SK-N-SH treated with all-trans-retinoic acid at 6 μM for 48 hours (cell line): Measurements from ENCODE around the gene PCBP3.

Experiments
- ATAC-seq: fragments of 200-7000 bp; cut with Tn5 transposase; 3 replicates; pipeline ENCODE4 v1.9.1; 2020; ENCODE audit warnings: mild to moderate bottlenecking, moderate library complexity
- ARNTL ChIP-seq: fragments of 450-650 bp; formaldehyde crosslinking; IDR thresholded peaks from 2 replicates; pipeline ENCODE4 v1.5.0; 2020; ENCODE audit warnings: low read depth, mild to moderate bottlenecking, moderate library complexity, borderline replicate concordance
- BACH2 ChIP-seq: fragments of 250-450 bp; sonication (Bioruptor Pico); IDR thresholded peaks from 2 replicates; pipeline ENCODE4 v1.9.0; 2021; ENCODE audit warnings: mild to moderate bottlenecking, borderline replicate concordance
- CSDC2 ChIP-seq: fragments of 250-450 bp; sonication (Bioruptor Pico); IDR thresholded peaks from 2 replicates; pipeline ENCODE4 v1.5.0; 2020; ENCODE audit warnings: mild to moderate bottlenecking, moderate library complexity
- ESRRG ChIP-seq: fragments of 250-450 bp; sonication (Bioruptor Pico); IDR thresholded peaks from 2 replicates; pipeline ENCODE4 v1.6.1; 2021; ENCODE audit warnings: mild to moderate bottlenecking
- GLIS3 ChIP-seq: fragments of 250-450 bp; sonication (Bioruptor Pico); IDR thresholded peaks from 2 replicates; pipeline ENCODE4 v1.5.0; 2020; ENCODE audit warnings: mild to moderate bottlenecking, moderate library complexity
- ISL1 ChIP-seq: fragments of 250-450 bp; sonication (Bioruptor Pico); IDR thresholded peaks from 2 replicates; pipeline ENCODE4 v2.1.2; 2022; ENCODE audit warnings: mild to moderate bottlenecking, moderate library complexity
- OSR1 ChIP-seq: fragments of 250-450 bp; sonication (Bioruptor Pico); IDR thresholded peaks from 2 replicates; pipeline ENCODE4 v1.8.0; 2022; ENCODE audit warnings: moderate library complexity, mild to moderate bottlenecking, inconsistent platforms
- RARB ChIP-seq: fragments of 250-450 bp; sonication (Bioruptor Pico); IDR thresholded peaks from 2 replicates; pipeline ENCODE4 v1.8.0; 2021; ENCODE audit warnings: mild to moderate bottlenecking, moderate library complexity
- SNAI2 ChIP-seq: fragments of 250-450 bp; sonication (Bioruptor Pico); IDR thresholded peaks from 2 replicates; pipeline ENCODE4 v1.5.0; 2020; ENCODE audit warnings: mild to moderate bottlenecking, moderate library complexity
- TCF4 ChIP-seq: fragments of 250-450 bp; sonication (Bioruptor Pico); IDR thresholded peaks from 2 replicates; pipeline ENCODE4 v1.8.0; 2021; ENCODE audit warnings: mild to moderate bottlenecking, moderate library complexity, borderline replicate concordance
- TOX ChIP-seq: fragments of 250-450 bp; sonication (Bioruptor Pico); IDR thresholded peaks from 2 replicates; pipeline ENCODE4 v1.8.0; 2021; ENCODE audit warnings: mild to moderate bottlenecking, moderate library complexity, borderline replicate concordance
- ZC3H10 ChIP-seq: fragments of 250-450 bp; sonication (Bioruptor Pico); IDR thresholded peaks from 2 replicates; pipeline ENCODE4 v1.5.1; 2021; ENCODE audit warnings: mild to moderate bottlenecking, moderate library complexity
- ZFP3 ChIP-seq: fragments of 250-450 bp; sonication (Bioruptor Pico); IDR thresholded peaks from 2 replicates; pipeline ENCODE4 v1.5.0; 2020; ENCODE audit warnings: mild to moderate bottlenecking, moderate library complexity
- ZFP30 ChIP-seq: fragments of 450-650 bp; formaldehyde crosslinking; IDR thresholded peaks from 2 replicates; pipeline ENCODE4 v1.5.0; 2022; ENCODE audit warnings: mild to moderate bottlenecking, moderate library complexity
- ZNF565 ChIP-seq: fragments of 450-650 bp; formaldehyde crosslinking; conservative IDR thresholded peaks from 2 replicates; pipeline ENCODE4 v1.5.0; 2020; ENCODE audit warnings: low read depth, mild to moderate bottlenecking, moderate library complexity
- ZNF8 ChIP-seq: fragments of 450-650 bp; formaldehyde crosslinking; IDR thresholded peaks from 2 replicates; pipeline ENCODE4 v1.5.0; 2020; ENCODE audit warnings: mild to moderate bottlenecking, moderate library complexity
- TF ChIP-seq, protein P1 (sequence below): fragments of 250-450 bp; sonication (Bioruptor Pico); IDR thresholded peaks from 2 replicates; pipeline ENCODE4 v1.8.0; 2021; ENCODE audit warnings: low read depth, mild to moderate bottlenecking, moderate library complexity, borderline replicate concordance
- TF ChIP-seq, protein P2 (sequence below): fragments of 250-450 bp; sonication (Bioruptor Pico); IDR thresholded peaks from 2 replicates; pipeline ENCODE4 v1.5.1; 2020; ENCODE audit warnings: low read depth, mild to moderate bottlenecking, moderate library complexity
- TF ChIP-seq, protein P3 (sequence below): fragments of 250-450 bp; sonication (Bioruptor Pico); IDR thresholded peaks from 2 replicates; pipeline ENCODE4 v1.8.0; 2020; ENCODE audit warnings: mild to moderate bottlenecking, moderate library complexity, borderline replicate concordance
- TF ChIP-seq, protein P4 (sequence below): fragments of 250-450 bp; sonication (Bioruptor Pico); IDR thresholded peaks from 2 replicates; pipeline ENCODE4 v1.5.0; 2020; ENCODE audit warnings: mild to moderate bottlenecking, moderate library complexity

Gene PCBP3

DNA sequence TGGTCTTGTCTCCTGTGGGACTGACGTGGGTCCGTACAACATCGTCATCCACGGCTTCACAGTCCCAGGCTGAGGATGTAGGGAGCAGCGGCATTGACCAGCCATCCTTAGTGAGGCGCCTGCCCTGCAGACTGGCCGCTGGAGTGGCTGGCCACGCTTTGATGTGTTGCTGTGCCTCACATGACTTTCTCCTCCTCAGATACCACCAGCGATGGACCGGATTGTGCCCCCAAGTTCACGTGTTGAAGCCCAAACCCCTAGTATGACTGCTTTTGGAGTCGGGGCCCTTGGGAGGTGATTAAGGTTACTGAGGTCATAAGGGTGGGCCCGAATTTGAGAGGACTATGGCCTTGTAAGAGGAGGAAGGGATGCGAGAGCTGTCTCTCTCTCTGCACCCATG lies 122.5 kb downstream of the PCBP3 start:
- TF ChIP-seq SNAI2 (CRISPR knock-in tag) (no peak), ZNF8 (CRISPR knock-in tag) (no peak), ESRRG (no peak), ISL1 (CRISPR knock-in tag) (no peak), CSDC2 (CRISPR knock-in tag) (no peak), OSR1 (CRISPR knock-in tag) (no peak), ZFP30 (CRISPR knock-in tag) (no peak), TCF4 (CRISPR knock-in tag) (no peak), ARNTL (no peak), GLIS3 (CRISPR knock-in tag) (no peak), TOX (CRISPR knock-in tag) (no peak), ZFP3 (no peak), BACH2 (CRISPR knock-in tag) (no peak), ZNF565 (CRISPR knock-in tag) (no peak)
- TF ChIP-seq, protein P1, sequence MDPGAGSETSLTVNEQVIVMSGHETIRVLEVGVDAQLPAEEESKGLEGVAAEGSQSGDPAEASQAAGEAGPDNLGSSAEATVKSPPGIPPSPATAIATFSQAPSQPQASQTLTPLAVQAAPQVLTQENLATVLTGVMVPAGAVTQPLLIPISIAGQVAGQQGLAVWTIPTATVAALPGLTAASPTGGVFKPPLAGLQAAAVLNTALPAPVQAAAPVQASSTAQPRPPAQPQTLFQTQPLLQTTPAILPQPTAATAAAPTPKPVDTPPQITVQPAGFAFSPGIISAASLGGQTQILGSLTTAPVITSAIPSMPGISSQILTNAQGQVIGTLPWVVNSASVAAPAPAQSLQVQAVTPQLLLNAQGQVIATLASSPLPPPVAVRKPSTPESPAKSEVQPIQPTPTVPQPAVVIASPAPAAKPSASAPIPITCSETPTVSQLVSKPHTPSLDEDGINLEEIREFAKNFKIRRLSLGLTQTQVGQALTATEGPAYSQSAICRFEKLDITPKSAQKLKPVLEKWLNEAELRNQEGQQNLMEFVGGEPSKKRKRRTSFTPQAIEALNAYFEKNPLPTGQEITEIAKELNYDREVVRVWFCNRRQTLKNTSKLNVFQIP (CRISPR knock-in tag), result no peak
- TF ChIP-seq, protein P2, sequence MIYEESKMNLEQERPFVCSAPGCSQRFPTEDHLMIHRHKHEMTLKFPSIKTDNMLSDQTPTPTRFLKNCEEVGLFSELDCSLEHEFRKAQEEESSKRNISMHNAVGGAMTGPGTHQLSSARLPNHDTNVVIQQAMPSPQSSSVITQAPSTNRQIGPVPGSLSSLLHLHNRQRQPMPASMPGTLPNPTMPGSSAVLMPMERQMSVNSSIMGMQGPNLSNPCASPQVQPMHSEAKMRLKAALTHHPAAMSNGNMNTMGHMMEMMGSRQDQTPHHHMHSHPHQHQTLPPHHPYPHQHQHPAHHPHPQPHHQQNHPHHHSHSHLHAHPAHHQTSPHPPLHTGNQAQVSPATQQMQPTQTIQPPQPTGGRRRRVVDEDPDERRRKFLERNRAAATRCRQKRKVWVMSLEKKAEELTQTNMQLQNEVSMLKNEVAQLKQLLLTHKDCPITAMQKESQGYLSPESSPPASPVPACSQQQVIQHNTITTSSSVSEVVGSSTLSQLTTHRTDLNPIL (CRISPR knock-in tag), result no peak
- TF ChIP-seq, protein P3, sequence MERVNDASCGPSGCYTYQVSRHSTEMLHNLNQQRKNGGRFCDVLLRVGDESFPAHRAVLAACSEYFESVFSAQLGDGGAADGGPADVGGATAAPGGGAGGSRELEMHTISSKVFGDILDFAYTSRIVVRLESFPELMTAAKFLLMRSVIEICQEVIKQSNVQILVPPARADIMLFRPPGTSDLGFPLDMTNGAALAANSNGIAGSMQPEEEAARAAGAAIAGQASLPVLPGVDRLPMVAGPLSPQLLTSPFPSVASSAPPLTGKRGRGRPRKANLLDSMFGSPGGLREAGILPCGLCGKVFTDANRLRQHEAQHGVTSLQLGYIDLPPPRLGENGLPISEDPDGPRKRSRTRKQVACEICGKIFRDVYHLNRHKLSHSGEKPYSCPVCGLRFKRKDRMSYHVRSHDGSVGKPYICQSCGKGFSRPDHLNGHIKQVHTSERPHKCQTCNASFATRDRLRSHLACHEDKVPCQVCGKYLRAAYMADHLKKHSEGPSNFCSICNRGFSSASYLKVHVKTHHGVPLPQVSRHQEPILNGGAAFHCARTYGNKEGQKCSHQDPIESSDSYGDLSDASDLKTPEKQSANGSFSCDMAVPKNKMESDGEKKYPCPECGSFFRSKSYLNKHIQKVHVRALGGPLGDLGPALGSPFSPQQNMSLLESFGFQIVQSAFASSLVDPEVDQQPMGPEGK (CRISPR knock-in tag), result no peak
- no peak for ATAC-seq

DNA sequence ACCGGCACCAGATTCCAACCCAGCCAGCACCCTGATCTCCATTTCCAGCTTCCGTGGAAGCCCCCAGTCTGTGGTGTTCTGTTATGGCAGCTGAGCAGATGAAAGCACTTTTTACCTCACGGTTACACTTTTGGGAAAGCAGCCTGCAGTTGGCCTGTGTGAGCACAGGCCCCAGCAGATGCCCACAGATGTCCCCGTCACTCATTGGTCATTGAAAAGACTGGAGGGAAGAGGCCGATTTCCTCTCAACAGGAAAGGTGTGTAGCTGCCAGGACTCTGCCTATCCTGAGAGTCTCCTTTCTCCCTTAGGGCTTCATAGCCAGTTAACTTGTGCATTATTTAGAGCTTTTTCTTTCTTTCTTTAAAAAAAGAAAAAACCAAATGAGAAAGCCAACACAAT lies 123.0 kb downstream of the PCBP3 start:
- ATAC-seq, result no peak
- TF ChIP-seq ZFP3, result no peak

- ATAC-seq, result peak; percentile 66
- TF ChIP-seq, protein P4, sequence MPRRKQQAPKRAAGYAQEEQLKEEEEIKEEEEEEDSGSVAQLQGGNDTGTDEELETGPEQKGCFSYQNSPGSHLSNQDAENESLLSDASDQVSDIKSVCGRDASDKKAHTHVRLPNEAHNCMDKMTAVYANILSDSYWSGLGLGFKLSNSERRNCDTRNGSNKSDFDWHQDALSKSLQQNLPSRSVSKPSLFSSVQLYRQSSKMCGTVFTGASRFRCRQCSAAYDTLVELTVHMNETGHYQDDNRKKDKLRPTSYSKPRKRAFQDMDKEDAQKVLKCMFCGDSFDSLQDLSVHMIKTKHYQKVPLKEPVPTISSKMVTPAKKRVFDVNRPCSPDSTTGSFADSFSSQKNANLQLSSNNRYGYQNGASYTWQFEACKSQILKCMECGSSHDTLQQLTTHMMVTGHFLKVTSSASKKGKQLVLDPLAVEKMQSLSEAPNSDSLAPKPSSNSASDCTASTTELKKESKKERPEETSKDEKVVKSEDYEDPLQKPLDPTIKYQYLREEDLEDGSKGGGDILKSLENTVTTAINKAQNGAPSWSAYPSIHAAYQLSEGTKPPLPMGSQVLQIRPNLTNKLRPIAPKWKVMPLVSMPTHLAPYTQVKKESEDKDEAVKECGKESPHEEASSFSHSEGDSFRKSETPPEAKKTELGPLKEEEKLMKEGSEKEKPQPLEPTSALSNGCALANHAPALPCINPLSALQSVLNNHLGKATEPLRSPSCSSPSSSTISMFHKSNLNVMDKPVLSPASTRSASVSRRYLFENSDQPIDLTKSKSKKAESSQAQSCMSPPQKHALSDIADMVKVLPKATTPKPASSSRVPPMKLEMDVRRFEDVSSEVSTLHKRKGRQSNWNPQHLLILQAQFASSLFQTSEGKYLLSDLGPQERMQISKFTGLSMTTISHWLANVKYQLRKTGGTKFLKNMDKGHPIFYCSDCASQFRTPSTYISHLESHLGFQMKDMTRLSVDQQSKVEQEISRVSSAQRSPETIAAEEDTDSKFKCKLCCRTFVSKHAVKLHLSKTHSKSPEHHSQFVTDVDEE, result 0 out of 2 replicates have a peak, but pooled peaks have one; percentile 49
- 0 out of 2 replicates have a peak, but pooled peaks have one; percentile 37 for TF ChIP-seq SNAI2 (CRISPR knock-in tag)
- TF ChIP-seq TCF4 (CRISPR knock-in tag), result peak; percentile 84
- TF ChIP-seq RARB (CRISPR knock-in tag), result no peak
- no peak for TF ChIP-seq ZC3H10
- TF ChIP-seq, protein P3 (CRISPR knock-in tag), result peak; percentile 65; the same call in 1 of the 2 replicates
- TF ChIP-seq ISL1 (CRISPR knock-in tag), result peak; percentile 71
- TF ChIP-seq, all 23 proteins: peak for 5
These were observed 123.8 kb downstream of the PCBP3 start for GRCh38 chr21:45767071-45768006.
